ENCODE measurements around the gene KCNIP1.

GRCh38 chr5:170694911-170695310 is 191.1 kb downstream of the KCNIP1 start:
- no peak for TF ChIP-seq POLR2A (IDR thresholded peaks at IDR 0.05; ENCODE audit: low read length)
- no peak for TF ChIP-seq GATA1 (IDR thresholded peaks at IDR 0.05; ENCODE audit: low read depth, low read length)

Data from erythroblast (primary cell).